ENCODE measurements around the gene MICOS13.

The MICOS13 gene

DNA sequence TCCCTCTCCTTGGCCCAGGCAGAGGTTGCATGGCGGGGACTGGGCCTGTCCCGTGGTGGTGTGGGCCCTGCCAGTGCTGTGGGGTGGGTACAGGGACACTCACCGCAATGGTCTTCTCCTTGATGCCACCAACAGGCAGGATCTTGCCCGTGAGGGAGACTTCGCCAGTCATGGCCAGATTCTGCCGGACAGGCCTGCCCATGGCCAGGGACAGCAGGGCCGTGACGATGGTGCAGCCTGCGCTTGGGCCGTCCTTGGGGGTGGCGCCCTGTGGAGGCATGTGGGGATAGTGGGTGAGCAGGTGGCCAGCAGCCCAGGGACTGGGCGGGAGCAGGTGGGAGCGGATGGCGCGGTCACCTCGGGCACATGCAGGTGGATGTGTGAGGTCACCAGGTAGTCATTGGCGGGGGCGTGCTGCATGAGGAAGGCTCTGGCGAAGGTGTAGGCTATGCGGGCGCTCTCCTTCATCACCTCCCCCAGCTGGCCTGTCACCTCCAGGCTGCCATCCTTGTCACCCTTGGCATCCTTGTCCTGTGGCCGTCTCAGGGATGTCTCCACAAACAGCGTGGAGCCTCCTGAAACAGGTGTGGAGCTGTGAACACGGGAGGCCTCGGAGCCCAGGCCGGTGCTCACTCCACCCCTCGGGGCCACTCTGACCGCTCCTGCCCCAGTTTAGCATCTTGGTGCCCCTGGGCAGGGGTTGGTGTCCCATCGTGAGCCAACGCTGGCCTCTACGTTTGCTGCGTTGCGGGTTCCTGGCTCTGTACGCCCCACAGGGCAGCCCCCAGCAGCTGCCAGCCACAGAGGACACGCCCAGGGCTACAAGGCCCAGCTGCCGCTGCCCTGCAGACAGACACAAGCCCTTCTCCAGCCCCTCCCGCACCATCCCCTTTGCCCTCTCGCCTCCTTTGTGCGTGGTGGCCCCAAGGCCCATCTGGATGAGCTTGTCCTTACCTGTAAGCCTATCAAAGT lies 13.2 kb upstream of the MICOS13 start:
- Histone ChIP-seq H3K27ac (no peak overlapping the region), H3K36me3 (peaks cover 72% of the 10 kb centered on the region)

DNA sequence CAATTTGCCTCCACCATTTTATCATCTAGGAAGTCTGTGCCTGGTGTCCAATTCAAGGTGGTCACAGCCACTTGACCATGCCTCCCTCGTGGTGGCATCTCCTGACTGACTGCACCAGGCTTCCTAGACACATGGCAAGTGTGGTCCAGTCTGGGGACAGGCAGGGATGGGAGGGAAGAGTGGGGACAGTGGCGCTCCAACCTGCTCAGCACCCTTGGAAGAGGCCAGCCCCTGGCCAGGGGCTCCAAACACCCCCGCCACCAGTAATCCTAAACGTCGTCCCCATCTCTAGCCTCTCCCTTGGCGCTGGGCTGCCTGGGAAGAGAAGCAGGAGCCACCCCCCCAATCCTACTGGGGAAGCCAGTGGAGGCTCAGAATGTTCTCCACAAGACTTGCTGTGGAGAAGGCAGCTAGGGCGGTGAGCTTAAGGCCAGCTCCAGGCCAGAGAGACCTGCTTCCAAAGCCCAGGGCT lies 12.4 kb upstream of the MICOS13 start:
- Histone ChIP-seq H3K27me3 (ENCODE audit: insufficient read depth, low read depth, severe bottlenecking) (no peaks in the 10 kb centered on the region), H3K9me3 (ENCODE audit: severe bottlenecking) (no peaks in the 10 kb centered on the region), H3K36me3 (peaks cover 68% of the 10 kb centered on the region), H3K27ac (no peak overlapping the region), H3K4me3 (ENCODE audit: low read depth, low read length) (no peak overlapping the region)
- TF ChIP-seq, protein P1, sequence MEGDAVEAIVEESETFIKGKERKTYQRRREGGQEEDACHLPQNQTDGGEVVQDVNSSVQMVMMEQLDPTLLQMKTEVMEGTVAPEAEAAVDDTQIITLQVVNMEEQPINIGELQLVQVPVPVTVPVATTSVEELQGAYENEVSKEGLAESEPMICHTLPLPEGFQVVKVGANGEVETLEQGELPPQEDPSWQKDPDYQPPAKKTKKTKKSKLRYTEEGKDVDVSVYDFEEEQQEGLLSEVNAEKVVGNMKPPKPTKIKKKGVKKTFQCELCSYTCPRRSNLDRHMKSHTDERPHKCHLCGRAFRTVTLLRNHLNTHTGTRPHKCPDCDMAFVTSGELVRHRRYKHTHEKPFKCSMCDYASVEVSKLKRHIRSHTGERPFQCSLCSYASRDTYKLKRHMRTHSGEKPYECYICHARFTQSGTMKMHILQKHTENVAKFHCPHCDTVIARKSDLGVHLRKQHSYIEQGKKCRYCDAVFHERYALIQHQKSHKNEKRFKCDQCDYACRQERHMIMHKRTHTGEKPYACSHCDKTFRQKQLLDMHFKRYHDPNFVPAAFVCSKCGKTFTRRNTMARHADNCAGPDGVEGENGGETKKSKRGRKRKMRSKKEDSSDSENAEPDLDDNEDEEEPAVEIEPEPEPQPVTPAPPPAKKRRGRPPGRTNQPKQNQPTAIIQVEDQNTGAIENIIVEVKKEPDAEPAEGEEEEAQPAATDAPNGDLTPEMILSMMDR (IDR thresholded peaks at IDR 0.05; ENCODE audit: low read depth, low read length) = no peak
- no peak for DNase-seq

More for the DNA sequence above, 13.2 kb upstream of the MICOS13 start:
- Histone ChIP-seq H3K9me3 (ENCODE audit: severe bottlenecking) (no peaks in the 10 kb centered on the region), H3K27me3 (ENCODE audit: insufficient read depth, low read depth, severe bottlenecking) (no peaks in the 10 kb centered on the region), H3K4me3 (ENCODE audit: low read depth, low read length) (no peak overlapping the region)
- TF ChIP-seq, protein P1 (IDR thresholded peaks at IDR 0.05; ENCODE audit: low read depth, low read length) = no peak
- DNase-seq = no peak

DNA sequence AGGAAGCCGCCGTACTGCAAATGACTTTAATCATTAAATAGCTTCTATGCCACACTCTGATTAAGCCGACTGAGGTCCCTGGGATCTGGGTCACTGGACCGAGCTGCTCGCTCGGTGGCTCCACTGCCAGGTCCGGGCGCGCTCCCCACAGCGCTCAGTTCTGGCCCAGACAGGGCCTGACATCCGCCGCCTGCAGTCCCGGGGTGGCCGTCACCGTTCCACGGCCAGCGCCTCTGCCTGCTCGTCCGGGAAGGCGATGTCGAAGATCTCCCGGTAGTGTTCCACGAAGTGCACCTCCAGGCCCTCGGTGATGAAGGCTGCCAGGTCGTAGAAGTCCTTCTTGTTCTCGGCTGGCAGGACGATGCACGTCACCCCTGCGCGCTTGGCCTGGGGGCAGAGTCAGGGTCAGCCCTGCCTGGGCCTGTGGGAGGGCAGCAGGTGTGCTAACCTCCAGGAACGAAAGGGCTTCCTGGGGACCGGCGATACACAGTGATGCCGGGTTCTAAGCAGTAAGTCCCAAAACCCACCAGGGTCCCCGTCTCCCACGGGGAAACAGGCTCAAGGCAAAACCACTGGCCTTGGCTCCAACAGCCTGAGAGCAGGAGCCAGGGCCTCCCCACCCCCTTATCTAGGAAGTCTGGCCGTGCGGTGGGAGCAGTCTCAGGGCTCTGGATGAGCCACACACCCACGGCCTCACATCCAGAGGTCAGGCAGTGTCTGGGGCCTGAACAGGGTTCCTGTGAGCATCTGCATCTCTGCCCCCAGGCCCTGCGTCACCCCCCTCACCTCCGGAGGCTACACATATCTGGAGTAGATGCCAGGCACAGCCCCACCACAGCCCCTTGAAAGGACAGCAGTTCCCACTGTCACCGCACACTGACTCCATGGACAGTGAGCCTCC lies 11.8 kb upstream of the MICOS13 start:
- no peak overlapping the region for H3K27ac ChIP-seq
- peaks cover 66% of the 10 kb centered on the region for H3K36me3 ChIP-seq
- DNase-seq = no peak
- no peaks in the 10 kb centered on the region for H3K9me3 ChIP-seq (ENCODE audit: severe bottlenecking)
- TF ChIP-seq, protein P1 (IDR thresholded peaks at IDR 0.05; ENCODE audit: low read depth, low read length) = no peak
- no peaks in the 10 kb centered on the region for H3K27me3 ChIP-seq (ENCODE audit: insufficient read depth, low read depth, severe bottlenecking)
- no peak overlapping the region for H3K4me3 ChIP-seq (ENCODE audit: low read depth, low read length)

DNA sequence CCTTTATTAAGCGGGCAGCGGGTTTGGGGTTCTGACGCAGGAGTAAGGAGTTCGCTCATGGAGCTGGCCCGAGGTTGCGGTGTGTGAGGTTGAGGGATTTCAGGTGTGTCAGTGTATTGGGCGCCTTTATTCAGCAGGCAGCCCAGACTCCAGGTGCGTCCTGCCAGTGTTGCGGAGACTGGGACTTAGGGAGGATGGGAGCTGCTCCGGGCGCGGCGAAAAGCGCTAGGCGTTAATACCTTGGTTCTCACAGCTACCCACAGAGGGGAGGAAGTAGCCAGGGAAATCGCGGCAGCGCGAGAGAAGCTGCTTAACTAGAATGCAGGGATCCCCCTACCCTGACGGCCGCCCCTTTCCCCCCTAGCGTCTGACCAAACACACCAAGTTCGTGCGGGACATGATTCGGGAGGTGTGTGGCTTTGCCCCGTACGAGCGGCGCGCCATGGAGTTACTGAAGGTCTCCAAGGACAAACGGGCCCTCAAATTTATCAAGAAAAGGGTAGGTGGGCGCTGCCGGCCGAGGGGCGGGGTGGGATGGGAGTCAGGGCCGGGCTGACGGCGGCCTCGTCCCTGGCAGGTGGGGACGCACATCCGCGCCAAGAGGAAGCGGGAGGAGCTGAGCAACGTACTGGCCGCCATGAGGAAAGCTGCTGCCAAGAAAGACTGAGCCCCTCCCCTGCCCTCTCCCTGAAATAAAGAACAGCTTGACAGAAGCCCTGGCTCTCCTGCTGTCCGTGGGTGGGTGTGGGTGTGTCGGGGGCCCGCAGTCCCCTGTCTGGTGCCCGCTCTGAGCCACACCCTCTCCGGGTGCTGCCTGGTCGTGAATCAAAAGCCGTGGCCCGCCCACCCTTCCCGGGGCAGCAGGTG lies 10.9 kb upstream of the MICOS13 start:
- Histone ChIP-seq H3K4me3 (ENCODE audit: low read depth, low read length) (peak overlapping the region; percentile 81), H3K27ac (no peak overlapping the region; the same call in 1 of the 2 replicates), H3K36me3 (peaks cover 57% of the 10 kb centered on the region), H3K27me3 (ENCODE audit: insufficient read depth, low read depth, severe bottlenecking) (no peaks in the 10 kb centered on the region), H3K9me3 (ENCODE audit: severe bottlenecking) (no peaks in the 10 kb centered on the region)
- TF ChIP-seq, protein P1 (IDR thresholded peaks at IDR 0.05; ENCODE audit: low read depth, low read length) = no peak
- no peak for DNase-seq
